Right lobe of liver (tissue), 6 donors: ENCODE results near the gene ZNF587B. TPM values are rescaled to one million over a fixed set of nuclear protein-coding genes. Genes with fewer than 3 reads are reported as not detected.
"Not testable (repeated sequence)": the region's sequence is repeated elsewhere in the genome, so short reads cannot be mapped to it uniquely, and the experiment has no call there.

Experiments used
- ATAC-seq, 4 donors: fragments of 200-7000 bp; cut with Tn5 transposase; one replicate each; pipeline ENCODE4 v1.9.1; 2020; ENCODE audit warnings: mild to moderate bottlenecking in 4 of 4, moderate library complexity in 4 of 4
- DNase-seq, 3 donors: peaks; one replicate each; pipeline ENCODE4 v3.0.0-alpha.2; 2020
- H3K27ac ChIP-seq, 3 donors: fragments of 200-600 bp; one replicate each; pipeline ENCODE4 v1.8.0; 2022
- H3K27me3 ChIP-seq, 2 donors: fragments of 200-600 bp; one replicate each; pipeline ENCODE4 v1.8.0; 2022
- H3K36me3 ChIP-seq, 4 donors: fragments of 200-600 bp; sonication (generic) in 1 of 4; one replicate each; pipeline versions ENCODE4 v1.5.1 to v1.8.0; 2017 to 2022; ENCODE audit warnings: control low read depth in 1 of 4
- H3K4me1 ChIP-seq, 4 donors: fragments of 200-600 bp; sonication (generic) in 1 of 4; one replicate each; pipeline versions ENCODE4 v1.5.1 to v1.8.0; 2017 to 2022; ENCODE audit warnings: control low read depth in 1 of 4
- H3K4me3 ChIP-seq, 3 donors: fragments of 200-600 bp; one replicate each; pipeline ENCODE4 v1.8.0; 2022
- H3K9me3 ChIP-seq, 4 donors: fragments of 200-600 bp; sonication (generic) in 1 of 4; one replicate each; pipeline versions ENCODE4 v1.5.1 to v1.8.0; 2017 to 2022; ENCODE audit warnings: control low read depth in 1 of 4
- POLR2A ChIP-seq: fragments of 450-650 bp; IDR thresholded peaks from one replicate; pipeline ENCODE4 v1.6.1; 2017; ENCODE audit warnings: antibody characterized with exemption, mild to moderate bottlenecking
- WGBS: methylation state at CpG from one replicate; pipeline ENCODE4 v1.1.6; 2018; ENCODE audit warnings: low coverage, low lambda C conversion rate; ENCODE audit not compliant: insufficient coverage; ENCODE audit errors: missing lambda C conversion rate; 5-methylcytosine and 5-hydroxymethylcytosine counted together
- intact Hi-C, 2 donors: fragments of 100-400 bp; cut with DNase I; formaldehyde crosslinking; loops; one replicate each; pipeline versions ENCODE4 v1.11.2 to v1.14.1; 2022
- total RNA-seq, 6 experiments: library from RNA; depleted of rRNA in 2 of 6; stranded (reverse); fragments of >200 nt in 2 of 6; fragmentation: NEBNext Ultra II Directional in 3 of 6; extraction: Animal tissue kit (Norgen Biotek cat#: 25700) in 3 of 6; gene quantifications; one replicate each; pipeline versions ENCODE4 v1.1.0 to v1.2.4, GENCODE V29; 2016 to 2023
- TF ChIP-seq, protein P1 (sequence below), 4 donors: fragments of 200-600 bp in 3 of 4; fragments of 450-650 bp in 1 of 4; IDR thresholded peaks; one replicate each; pipeline versions ENCODE4 v1.5.1 to v1.8.0; 2016 to 2022; ENCODE audit warnings: antibody characterized with exemption in 4 of 4, mild to moderate bottlenecking in 2 of 4
- donor health status: DM: no; HTN: yes; CAD: no.
- donor health status: DM: no; HTN: no; CAD: no.
- donor health status: DM: no; HTN: no; CAD: no.
- donor health status: DM: no; HTN: yes; CAD: no.
- donor health status: DM: no; HTN: yes; CAD: no.

The ZNF587B gene
- total RNA-seq, 6 experiments from 2014 or later: 7.2 to 13.1 (median 10.4) TPM

DNA sequence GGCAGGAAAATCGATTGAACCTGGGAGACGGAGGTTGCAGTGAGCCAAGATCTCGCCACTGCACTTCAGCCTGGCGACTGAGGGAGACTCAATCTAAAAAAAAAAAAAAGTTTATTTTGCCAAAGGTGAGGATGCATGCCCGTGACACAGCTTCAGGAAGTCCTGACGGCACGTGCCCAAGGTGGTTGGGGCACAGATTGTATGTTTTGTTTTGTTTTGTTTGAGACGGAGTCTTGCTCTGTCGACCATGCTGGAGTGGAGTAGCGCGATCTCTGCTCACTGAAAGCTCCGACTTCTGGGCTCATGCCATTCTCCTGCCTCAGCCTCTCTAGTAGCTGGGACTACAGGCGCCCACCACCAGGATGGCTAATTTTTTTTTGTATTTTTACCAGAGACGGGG is 12.1 kb upstream of the ZNF587B start:
- WGBS: 96% methylated on average over 10 of the region's 14 CpGs
- intact Hi-C loops: no loop called here
- TF ChIP-seq, protein P1, sequence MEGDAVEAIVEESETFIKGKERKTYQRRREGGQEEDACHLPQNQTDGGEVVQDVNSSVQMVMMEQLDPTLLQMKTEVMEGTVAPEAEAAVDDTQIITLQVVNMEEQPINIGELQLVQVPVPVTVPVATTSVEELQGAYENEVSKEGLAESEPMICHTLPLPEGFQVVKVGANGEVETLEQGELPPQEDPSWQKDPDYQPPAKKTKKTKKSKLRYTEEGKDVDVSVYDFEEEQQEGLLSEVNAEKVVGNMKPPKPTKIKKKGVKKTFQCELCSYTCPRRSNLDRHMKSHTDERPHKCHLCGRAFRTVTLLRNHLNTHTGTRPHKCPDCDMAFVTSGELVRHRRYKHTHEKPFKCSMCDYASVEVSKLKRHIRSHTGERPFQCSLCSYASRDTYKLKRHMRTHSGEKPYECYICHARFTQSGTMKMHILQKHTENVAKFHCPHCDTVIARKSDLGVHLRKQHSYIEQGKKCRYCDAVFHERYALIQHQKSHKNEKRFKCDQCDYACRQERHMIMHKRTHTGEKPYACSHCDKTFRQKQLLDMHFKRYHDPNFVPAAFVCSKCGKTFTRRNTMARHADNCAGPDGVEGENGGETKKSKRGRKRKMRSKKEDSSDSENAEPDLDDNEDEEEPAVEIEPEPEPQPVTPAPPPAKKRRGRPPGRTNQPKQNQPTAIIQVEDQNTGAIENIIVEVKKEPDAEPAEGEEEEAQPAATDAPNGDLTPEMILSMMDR (IDR thresholded peaks at IDR 0.05): no peak
- no peak for TF ChIP-seq POLR2A
- no peak for ATAC-seq
- Histone ChIP-seq H3K4me1 (peaks cover 0 to 35% (median 4%) of the 10 kb centered on the region in 4 donors), H3K9me3 (no peaks in the 10 kb centered on the region), H3K36me3 (no peaks in the 10 kb centered on the region), H3K27me3 (no peaks in the 10 kb centered on the region), H3K4me3 (no peak overlapping the region), H3K27ac (no peak overlapping the region)
- DNase-seq: peak in 1 of 3 donors; percentile 39

DNA sequence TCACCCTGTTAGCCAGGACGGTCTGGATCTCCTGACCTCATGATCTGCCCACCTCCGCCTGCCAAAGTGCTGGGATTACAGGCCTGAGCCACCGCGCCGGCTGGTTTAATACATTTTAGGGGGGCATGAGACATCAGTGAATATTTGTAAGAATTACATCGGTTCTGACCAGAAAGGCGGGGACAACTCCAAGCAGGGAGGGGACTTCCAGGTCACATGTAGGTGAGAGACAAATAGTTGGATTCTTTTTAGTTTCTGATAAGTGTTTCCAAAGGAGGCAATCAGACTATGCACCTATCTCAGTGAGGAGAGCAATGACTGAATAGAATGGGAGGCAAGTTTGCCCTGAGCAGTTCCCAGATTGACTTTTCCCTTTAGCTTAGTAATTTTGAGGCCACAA is 11.7 kb upstream of the ZNF587B start:
- H3K9me3 ChIP-seq: no peaks in the 10 kb centered on the region
- no peak overlapping the region for H3K27ac ChIP-seq
- peaks cover 0 to 37% (median 4%) of the 10 kb centered on the region in 4 donors for H3K4me1 ChIP-seq
- H3K4me3 ChIP-seq: no peak overlapping the region
- no peak for DNase-seq
- H3K36me3 ChIP-seq: no peaks in the 10 kb centered on the region
- WGBS: 93% methylated on average over 7 of the region's 7 CpGs
- ATAC-seq: no peak
- intact Hi-C loops: no loop called here
- no peaks in the 10 kb centered on the region for H3K27me3 ChIP-seq
- TF ChIP-seq, protein P1 (IDR thresholded peaks at IDR 0.05): no peak
- no peak for TF ChIP-seq POLR2A

DNA sequence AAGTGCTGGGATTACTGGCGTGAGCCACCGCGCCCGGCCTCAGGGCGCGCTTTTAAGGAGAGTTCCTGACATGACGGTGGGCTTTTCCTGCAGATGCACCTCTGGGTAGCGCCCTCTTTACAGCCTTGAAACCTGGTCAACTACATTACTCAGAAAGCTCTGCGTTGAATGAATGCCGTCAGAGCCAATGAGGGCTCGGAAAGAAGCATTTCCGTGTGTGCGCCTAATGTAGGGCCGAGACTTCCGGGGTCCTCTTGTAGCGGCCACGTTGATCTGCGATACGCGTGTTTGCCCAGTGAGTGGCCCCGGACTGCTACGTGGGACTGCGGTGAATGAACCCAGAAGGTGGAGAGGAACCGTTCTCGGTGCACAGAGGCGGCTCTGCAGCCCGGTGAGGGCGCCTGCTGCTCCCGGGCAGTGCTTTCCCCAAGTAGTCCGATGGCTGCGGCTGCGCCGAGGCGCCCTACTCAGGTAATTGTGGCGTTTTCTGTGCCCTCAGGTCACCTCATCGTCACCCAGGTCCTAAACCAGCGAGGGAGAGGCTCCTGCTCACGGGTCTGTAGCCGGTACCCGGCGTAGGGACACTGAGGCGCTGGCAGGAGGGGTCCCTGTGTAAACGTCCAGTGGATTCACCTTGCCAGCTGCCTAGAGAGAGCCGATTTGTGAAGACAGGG is 10.5 kb upstream of the ZNF587B start:
- Histone ChIP-seq H3K27me3 (no peaks in the 10 kb centered on the region), H3K4me3 (peak overlapping the region; percentile 54 to 76 (median 74)), H3K4me1 (peaks cover 0 to 42% (median 4%) of the 10 kb centered on the region in 4 donors), H3K9me3 (no peaks in the 10 kb centered on the region), H3K27ac (peak overlapping the region; percentile 49 to 66 (median 53)), H3K36me3 (no peaks in the 10 kb centered on the region)
- peak; percentile 84 to 93 (median 92) for DNase-seq
- WGBS: under 1% methylated on average over 31 of the region's 44 CpGs
- TF ChIP-seq, protein P1 (IDR thresholded peaks at IDR 0.05): peak in 2 of 4 donors; percentile 3 to 20
- peak; percentile 78 for TF ChIP-seq POLR2A
- ATAC-seq: peak; percentile 79 to 87 (median 84)
- intact Hi-C loops: loop anchor here in 1 of 2 donors (10.0 kb wide), 1 partner anchor 65 kb away; no protein-coding TSS in a partner anchor

DNA sequence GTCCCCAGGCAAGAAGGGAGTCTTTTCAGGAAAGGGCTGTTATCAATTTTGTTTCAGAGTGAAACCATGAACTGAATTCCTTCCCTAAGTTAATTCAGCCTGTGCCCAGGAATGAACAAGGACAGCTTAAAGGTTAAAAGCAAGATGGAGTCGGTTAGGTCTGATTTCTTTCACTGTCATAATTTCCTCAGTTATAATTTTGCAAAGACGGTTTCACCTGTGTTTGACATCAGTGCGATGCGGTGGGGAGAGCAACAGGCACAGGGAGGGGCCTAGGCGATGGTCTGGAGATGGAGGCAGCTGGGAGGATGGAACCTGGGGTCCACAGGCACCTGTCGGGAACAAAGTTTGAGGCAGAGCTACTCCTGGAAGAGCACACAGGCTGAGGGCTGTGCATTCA is 9.5 kb upstream of the ZNF587B start:
- intact Hi-C loops: loop anchor here in 1 of 2 donors (10.0 kb wide), 1 partner anchor 66 kb away; no protein-coding TSS in a partner anchor
- no peak for ATAC-seq
- Histone ChIP-seq H3K27me3 (no peaks in the 10 kb centered on the region), H3K27ac (peak overlapping the region in 2 of 3 donors; percentile 6 to 66), H3K36me3 (no peaks in the 10 kb centered on the region), H3K4me1 (peaks cover 0 to 42% (median 4%) of the 10 kb centered on the region in 4 donors), H3K4me3 (peak overlapping the region; percentile 54 to 76 (median 74)), H3K9me3 (no peaks in the 10 kb centered on the region)
- no peak for TF ChIP-seq POLR2A
- TF ChIP-seq, protein P1 (IDR thresholded peaks at IDR 0.05): no peak
- 46% methylated on average over 5 of the region's 6 CpGs for WGBS
- no peak for DNase-seq

DNA sequence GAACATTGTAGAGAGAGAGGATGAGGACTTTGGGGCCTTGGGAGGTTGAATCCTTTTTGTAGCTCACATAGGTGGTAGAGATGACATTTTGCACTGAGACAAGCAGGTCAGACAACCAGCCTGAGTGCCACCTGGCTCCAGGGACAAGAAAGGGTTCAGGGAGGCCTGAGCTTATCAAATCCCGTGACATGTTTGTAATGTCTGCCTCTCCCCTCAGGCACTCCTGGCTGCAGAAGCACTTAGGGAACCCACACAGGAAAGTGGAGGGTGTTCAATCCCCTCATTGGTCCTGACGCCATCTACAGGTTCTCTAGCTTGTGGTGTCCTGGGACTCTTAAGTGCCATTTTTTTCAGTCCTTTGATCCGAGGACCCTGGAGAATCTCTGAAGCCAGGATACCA is 9.0 kb upstream of the ZNF587B start:
- H3K9me3 ChIP-seq, ATAC-seq, DNase-seq, H3K27me3 ChIP-seq, H3K36me3 ChIP-seq: not testable (repeated sequence)
- Histone ChIP-seq H3K4me1 (peaks cover 0 to 42% (median 4%) of the 10 kb centered on the region in 4 donors), H3K27ac (peak overlapping the region in 1 of 3 donors; percentile 66), H3K4me3 (peak overlapping the region in 1 of 3 donors; percentile 76)
- WGBS: 37% methylated on average over 2 of the region's 3 CpGs
- intact Hi-C loops: loop anchor here in 1 of 2 donors (10.0 kb wide), 1 partner anchor 66 kb away; no protein-coding TSS in a partner anchor

DNA sequence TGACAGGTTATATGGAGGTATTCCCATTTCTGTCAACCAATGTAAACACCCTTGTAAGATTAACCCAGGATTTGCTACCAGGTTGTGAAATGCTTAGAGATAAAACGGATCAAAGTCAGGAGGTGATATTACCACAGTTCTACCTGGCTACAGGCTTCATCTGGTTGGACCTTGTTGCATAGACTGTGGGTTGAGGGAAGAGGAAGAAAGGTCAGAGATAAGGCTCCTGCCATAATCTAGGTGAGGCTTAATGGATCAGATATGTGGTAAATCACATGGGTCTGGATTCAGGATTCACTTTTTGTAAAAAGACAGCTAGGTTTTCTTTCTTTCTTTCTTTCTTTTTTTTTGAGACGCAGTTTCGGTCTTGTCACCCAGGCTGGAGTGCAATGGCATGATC is 8.6 kb upstream of the ZNF587B start:
- 100% methylated on average over 2 of the region's 3 CpGs for WGBS
- Histone ChIP-seq H3K27ac (peak overlapping the region in 1 of 3 donors; percentile 73), H3K4me1 (peaks cover 0 to 42% (median 4%) of the 10 kb centered on the region in 4 donors)
- intact Hi-C loops: loop anchor here in 1 of 2 donors (10.0 kb wide), 1 partner anchor 67 kb away; no protein-coding TSS in a partner anchor
- H3K36me3 ChIP-seq, H3K9me3 ChIP-seq, H3K4me3 ChIP-seq, DNase-seq, H3K27me3 ChIP-seq: not testable (repeated sequence)
- peak; percentile 30 to 69 (median 37) for ATAC-seq

DNA sequence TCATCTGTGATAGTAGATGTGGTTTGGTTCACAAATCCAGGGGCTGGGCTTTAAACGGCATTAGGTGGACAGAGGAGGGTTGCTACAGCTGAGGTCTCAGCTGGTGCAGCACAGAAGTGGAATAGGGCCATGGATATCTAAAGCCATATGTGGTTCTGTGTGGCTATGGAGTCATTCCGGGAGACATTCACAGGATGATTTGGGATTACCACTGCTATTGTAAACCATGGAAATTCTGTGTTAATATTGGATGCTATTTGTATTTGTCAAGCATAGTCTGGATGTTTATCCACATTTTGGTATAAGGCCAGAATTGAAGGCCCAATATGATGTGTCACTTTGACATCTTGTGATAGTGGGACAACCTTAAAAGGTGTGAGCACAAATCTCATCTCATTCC is 6.9 kb upstream of the ZNF587B start:
- 60% methylated on average over 1 of the region's 2 CpGs for WGBS
- intact Hi-C loops: loop anchor here in 1 of 2 donors (10.0 kb wide), 1 partner anchor 68 kb away; no protein-coding TSS in a partner anchor
- not testable (repeated sequence) for H3K27me3 ChIP-seq, H3K9me3 ChIP-seq, ATAC-seq, H3K36me3 ChIP-seq, DNase-seq, H3K4me3 ChIP-seq
- peak overlapping the region in 1 of 3 donors; percentile 24 for H3K27ac ChIP-seq
- peaks cover 0 to 42% (median 4%) of the 10 kb centered on the region in 4 donors for H3K4me1 ChIP-seq
